Activated CD4-positive, alpha-beta T cell treated with anti-CD3 and anti-CD28 coated beads for 48 hours (primary cell): ENCODE results near the gene EXOSC5.
"Not testable (repeated sequence)": the region's sequence is repeated elsewhere in the genome, so short reads cannot be mapped to it uniquely, and the experiment has no call there.

ENCODE experiments used
- DNase-seq: peaks from one replicate; pipeline ENCODE4 v3.0.0-alpha.2; 2020

The EXOSC5 gene

GRCh38 chr19:41364524-41365391, 32.4 kb downstream of the EXOSC5 start:
- no peak for DNase-seq

GRCh38 chr19:41363753-41364523, 33.2 kb downstream of the EXOSC5 start, which contains the start of gene B9D2:
B9D2 (minus strand) TSS chr19:41364149; CDS start chr19:41363519, 630 bp downstream.
- peak; percentile 98 for DNase-seq

GRCh38 chr19:41363371-41363752, 33.8 kb downstream of the EXOSC5 start:
- no peak for DNase-seq

GRCh38 chr19:41362143-41362847, 34.9 kb downstream of the EXOSC5 start:
- no peak for DNase-seq

GRCh38 chr19:41359741-41360140, 37.4 kb downstream of the EXOSC5 start:
- DNase-seq = no peak

GRCh38 chr19:41357746-41358145, 39.4 kb downstream of the EXOSC5 start:
- DNase-seq = no peak

GRCh38 chr19:41356984-41357739, 40.0 kb downstream of the EXOSC5 start:
- peak; percentile 43 for DNase-seq

- no peak for DNase-seq
Measured at GRCh38 chr19:41355802-41356201, 41.4 kb downstream of the EXOSC5 start.

GRCh38 chr19:41355035-41355434, 42.1 kb downstream of the EXOSC5 start:
- DNase-seq = no peak

GRCh38 chr19:41354343-41354953, 42.7 kb downstream of the EXOSC5 start:
- no peak for DNase-seq

- peak; percentile 91 for DNase-seq
Measured at GRCh38 chr19:41353466-41354342, 43.5 kb downstream of the EXOSC5 start, which contains the start of gene TGFB1. TGFB1 (minus strand) TSS chr19:41353922; CDS start chr19:41353044, 878 bp downstream.

- DNase-seq = peak; percentile 84
Measured at GRCh38 chr19:41352609-41353465, 44.3 kb downstream of the EXOSC5 start.

- no peak for DNase-seq
Measured at GRCh38 chr19:41352279-41352608, 44.9 kb downstream of the EXOSC5 start.

- peak; percentile 86 for DNase-seq
Measured at GRCh38 chr19:41351339-41352245, 45.6 kb downstream of the EXOSC5 start.

GRCh38 chr19:41350735-41351338, 46.3 kb downstream of the EXOSC5 start:
- no peak for DNase-seq

GRCh38 chr19:41346916-41347315, 50.2 kb downstream of the EXOSC5 start:
- DNase-seq = not testable (repeated sequence)

GRCh38 chr19:41344162-41344561, 53.0 kb downstream of the EXOSC5 start:
- DNase-seq = no peak
